Measurements from ENCODE around the gene ZNF519.

ZNF519 gene

DNA sequence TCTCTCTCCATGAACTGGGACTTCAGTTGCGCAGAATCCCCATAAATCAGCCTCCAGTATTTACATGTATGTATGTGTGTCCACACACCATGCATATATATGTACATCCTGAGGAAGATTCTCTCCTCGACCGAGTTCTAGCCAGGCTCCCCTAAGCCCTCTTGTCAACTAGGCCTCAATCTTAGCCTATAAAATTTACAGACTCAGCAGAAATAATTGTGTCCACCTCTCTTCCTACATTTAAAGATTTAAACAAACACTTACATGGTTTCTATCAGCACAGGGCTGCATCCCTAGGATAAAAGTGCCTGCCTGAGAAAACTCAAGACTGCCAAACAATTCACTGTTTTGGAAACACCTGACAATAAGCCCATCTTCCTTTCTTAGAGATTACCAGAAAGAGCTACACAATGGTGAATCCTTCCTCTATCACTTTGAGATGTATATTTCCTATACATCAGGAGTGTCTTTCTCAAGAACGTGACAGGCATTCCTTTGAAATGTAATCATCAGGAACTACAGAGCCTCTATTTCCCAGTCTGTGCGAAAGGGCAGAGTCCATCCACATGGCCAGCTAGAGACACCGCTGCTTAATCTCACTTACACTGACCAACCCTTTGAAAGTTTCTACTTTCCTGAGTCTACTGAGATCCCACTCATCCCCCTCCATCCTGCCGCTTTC is 39.5 kb downstream of the ZNF519 start:
- TF ChIP-seq GATA3 (IDR thresholded peaks at IDR 0.05; ENCODE audit: low read depth, low read length) = no peak
- TF ChIP-seq GATA2 (IDR thresholded peaks at IDR 0.05; ENCODE audit: low read depth, low read length) = no peak

GRCh38 chr18:14089781-14090180 is 42.5 kb downstream of the ZNF519 start:
- TF ChIP-seq GATA2 (IDR thresholded peaks at IDR 0.05; ENCODE audit: low read depth, low read length) (no peak), GATA3 (IDR thresholded peaks at IDR 0.05; ENCODE audit: low read depth, low read length) (no peak)

GRCh38 chr18:14089191-14089590 is 43.0 kb downstream of the ZNF519 start:
- TF ChIP-seq GATA2 (IDR thresholded peaks at IDR 0.05; ENCODE audit: low read depth, low read length) = no peak
- TF ChIP-seq GATA3 (IDR thresholded peaks at IDR 0.05; ENCODE audit: low read depth, low read length) = no peak

- TF ChIP-seq GATA3 (IDR thresholded peaks at IDR 0.05; ENCODE audit: low read depth, low read length) (no peak), GATA2 (IDR thresholded peaks at IDR 0.05; ENCODE audit: low read depth, low read length) (no peak)
Measured at GRCh38 chr18:14086458-14087231, 45.6 kb downstream of the ZNF519 start.

DNA sequence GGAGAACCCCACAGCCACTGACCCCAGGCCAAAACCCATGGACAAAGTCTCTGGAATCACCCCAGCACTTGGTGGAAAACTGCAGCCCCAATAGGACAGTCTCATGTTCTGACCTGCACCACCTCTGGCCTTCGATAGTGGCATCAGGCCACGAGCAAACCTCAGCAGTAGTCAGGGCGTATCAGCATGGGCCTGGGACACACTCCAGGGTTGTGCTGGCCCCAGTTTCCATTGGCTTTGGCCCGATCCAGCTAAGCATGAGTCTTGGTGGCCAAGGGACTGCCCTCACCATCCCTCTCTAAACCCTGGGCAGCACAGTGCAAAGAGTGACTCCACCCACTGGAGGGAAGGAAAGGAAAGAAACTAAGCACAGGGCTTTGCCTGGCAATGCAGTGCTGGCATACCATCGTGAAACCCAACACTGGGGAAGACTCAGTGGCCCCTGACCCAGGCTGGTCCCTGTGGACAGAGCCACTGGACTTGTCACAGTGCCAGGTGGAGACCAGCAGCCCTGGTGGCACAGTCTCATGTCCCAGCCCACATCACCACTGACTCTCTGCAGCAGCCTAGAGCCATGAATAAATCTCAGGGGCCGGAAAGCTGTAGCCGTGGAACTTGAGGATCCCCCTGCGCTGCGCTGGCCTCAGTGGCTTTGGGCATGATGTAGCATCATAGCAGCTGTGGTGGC is 46.3 kb downstream of the ZNF519 start:
- TF ChIP-seq GATA3 (IDR thresholded peaks at IDR 0.05; ENCODE audit: low read depth, low read length) (no peak), GATA2 (IDR thresholded peaks at IDR 0.05; ENCODE audit: low read depth, low read length) (no peak)

GRCh38 chr18:14075196-14075595 is 57.0 kb downstream of the ZNF519 start:
- TF ChIP-seq GATA2 (IDR thresholded peaks at IDR 0.05; ENCODE audit: low read depth, low read length) = no peak
- TF ChIP-seq GATA3 (IDR thresholded peaks at IDR 0.05; ENCODE audit: low read depth, low read length) = no peak

GRCh38 chr18:14074187-14074586 is 58.0 kb downstream of the ZNF519 start:
- TF ChIP-seq GATA2 (IDR thresholded peaks at IDR 0.05; ENCODE audit: low read depth, low read length) (no peak), GATA3 (IDR thresholded peaks at IDR 0.05; ENCODE audit: low read depth, low read length) (no peak)

- no peak for TF ChIP-seq GATA2 (IDR thresholded peaks at IDR 0.05; ENCODE audit: low read depth, low read length)
- TF ChIP-seq GATA3 (IDR thresholded peaks at IDR 0.05; ENCODE audit: low read depth, low read length) = no peak
Measured at GRCh38 chr18:14053661-14054060, 78.6 kb downstream of the ZNF519 start.

Data from SH-SY5Y (cell line).